Measurements from ENCODE around the gene KCTD1. TPM values are rescaled to one million over a fixed set of nuclear protein-coding genes. Genes with fewer than 3 reads are reported as not detected.

The KCTD1 gene
- total and polyA plus RNA-seq, 9 donors, result 10.7 to 31.1 (median 22.5) TPM

GRCh38 chr18:26406324-26406723 is 142.0 kb downstream of the KCTD1 start:
- intact Hi-C loops (cut with DNase I), result no loop called here
- TF ChIP-seq CTCF (IDR thresholded peaks at IDR 0.05) (no peak), POLR2A (IDR thresholded peaks at IDR 0.05) (no peak), EP300 (IDR thresholded peaks at IDR 0.05) (no peak)
- Histone ChIP-seq H3K9me3 (no peaks in the 10 kb centered on the region), H3K27ac (no peak overlapping the region), H3K27me3 (no peaks in the 10 kb centered on the region), H3K36me3 (no peaks in the 10 kb centered on the region), H3K4me3 (no peak overlapping the region), H3K4me1 (ENCODE audit: insufficient read depth) (no peaks in the 10 kb centered on the region)
- 89 to 91% (median 91%) methylated on average over 12 of the region's 12 CpGs for WGBS, 3 donors
- no peak for DNase-seq

GRCh38 chr18:26405190-26405801 is 143.1 kb downstream of the KCTD1 start:
- intact Hi-C loops (cut with DNase I), result no loop called here

More at GRCh38 chr18:26405190-26405801, 143.1 kb downstream of the KCTD1 start:
- no peaks in the 10 kb centered on the region for H3K27me3 ChIP-seq
- no peak overlapping the region for H3K27ac ChIP-seq
- no peak for DNase-seq
- no peaks in the 10 kb centered on the region for H3K4me1 ChIP-seq (ENCODE audit: insufficient read depth)
- 79 to 87% (median 79%) methylated on average over 5 of the region's 5 CpGs for WGBS, 3 donors
- no peaks in the 10 kb centered on the region for H3K9me3 ChIP-seq
- H3K36me3 ChIP-seq, result no peaks in the 10 kb centered on the region
- H3K4me3 ChIP-seq, result no peak overlapping the region
- no peak for TF ChIP-seq POLR2A (IDR thresholded peaks at IDR 0.05)
- TF ChIP-seq EP300 (IDR thresholded peaks at IDR 0.05), result no peak
- no peak for TF ChIP-seq CTCF (IDR thresholded peaks at IDR 0.05)

Small RNAs within 50 kb of the gene (microRNA-seq; reads per million reads assigned to microRNA genes)
- gene MIR8057, result 0 reads per million in 3 donors

Small RNAs within 50 kb of the gene (small RNA-seq; reads per million reads assigned to genes)
- not detected for gene MIR8057

All from ovary (tissue), 9 donors.